DMS153 treated with DMSO at 0.1 percent for 48 hours (cell line): ENCODE data around the gene LPAR4.
"Not testable (repeated sequence)": the region's sequence is repeated elsewhere in the genome, so short reads cannot be mapped to it uniquely, and the experiment has no call there.

Experiments used
- DNase-seq: peaks from one replicate; lab custom pipeline; 2025; ENCODE audit not compliant: unreplicated experiment; lab: John Stamatoyannopoulos, UW

LPAR4 gene

GRCh38 chrX:78747489-78747888 is at the start of gene LPAR4:
LPAR4 (plus strand) TSS chrX:78747720; CDS start chrX:78754870, 7,150 bp downstream.
- DNase-seq: no peak

DNA sequence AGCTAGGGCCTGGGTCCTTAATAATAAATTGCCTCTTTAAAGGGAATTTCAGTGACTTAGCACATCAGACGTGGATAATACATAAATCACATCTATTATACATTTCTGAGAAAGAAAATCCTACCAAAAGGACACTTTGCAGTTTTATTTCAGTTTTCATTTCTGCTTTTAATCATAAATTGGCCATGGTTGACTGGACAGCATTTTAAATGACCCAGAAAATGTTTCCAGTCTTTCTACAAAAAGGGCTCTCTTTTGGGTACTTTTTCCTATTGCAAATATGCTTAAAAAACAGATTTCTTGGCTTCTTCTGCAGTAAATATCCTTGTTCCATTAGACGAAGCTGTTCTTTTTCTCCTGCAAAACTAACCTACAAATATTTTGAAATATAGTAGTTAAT is 41.4 kb upstream of the LPAR4 start:
- no peak for DNase-seq

DNA sequence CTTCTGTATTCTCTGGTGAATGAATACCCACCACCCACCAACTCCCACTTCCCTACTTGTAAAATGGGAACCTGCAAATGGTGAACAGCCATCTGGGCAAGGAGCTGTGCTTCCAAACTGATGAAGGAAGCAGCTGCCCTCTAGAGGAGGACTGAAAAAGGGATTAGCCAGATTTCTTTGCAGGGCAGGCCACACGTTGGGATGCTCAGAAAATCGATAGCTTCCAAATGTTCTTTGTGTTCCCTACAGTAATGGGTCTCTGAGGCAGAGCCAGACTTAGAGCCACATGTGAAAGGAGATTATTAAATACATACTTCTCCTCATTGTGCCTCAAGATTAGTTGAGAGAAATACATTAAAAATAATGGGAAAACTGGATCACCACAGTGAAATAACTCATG is 39.3 kb upstream of the LPAR4 start:
- DNase-seq: no peak

DNA sequence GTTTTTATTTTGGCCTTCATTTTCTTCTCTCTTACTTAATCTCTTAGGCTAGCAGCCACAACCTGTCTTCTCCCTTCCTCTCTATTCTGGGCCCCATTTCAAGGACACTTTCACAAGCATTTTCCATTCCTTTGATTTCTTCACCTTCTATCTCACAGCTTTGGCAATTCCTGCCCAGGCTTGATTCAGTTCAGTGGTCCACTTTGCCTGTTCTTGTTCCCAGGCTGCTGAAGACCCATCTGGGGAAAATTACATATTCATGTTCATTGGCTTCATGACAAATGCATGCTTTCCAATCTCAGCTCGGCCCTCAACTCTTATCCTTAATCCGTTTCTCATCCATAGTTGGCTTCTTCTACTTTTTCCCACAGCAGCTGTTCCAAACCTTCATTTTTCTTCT is 38.7 kb upstream of the LPAR4 start:
- no peak for DNase-seq

GRCh38 chrX:78710171-78710570 is 37.3 kb upstream of the LPAR4 start:
- no peak for DNase-seq

DNA sequence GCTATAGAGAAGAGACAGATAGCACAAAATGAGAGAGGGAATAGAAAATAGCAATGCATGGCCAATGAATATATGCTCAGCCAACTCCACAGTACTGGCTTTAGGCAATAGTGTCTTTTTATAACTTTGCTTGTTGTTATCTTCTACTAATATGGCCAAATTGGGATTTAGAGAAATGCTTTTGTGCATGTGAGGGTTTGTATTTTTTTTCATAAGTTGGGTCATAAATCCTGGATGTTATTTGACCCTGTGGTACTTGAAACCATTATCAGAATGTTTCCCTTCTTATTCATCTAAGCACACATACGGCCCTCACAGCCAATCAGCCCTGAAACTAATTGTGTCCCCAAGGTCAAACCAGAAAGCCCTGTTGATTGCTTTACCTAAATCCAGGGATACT is 35.2 kb upstream of the LPAR4 start:
- no peak for DNase-seq

GRCh38 chrX:78725287-78725686 is 22.2 kb upstream of the LPAR4 start:
- DNase-seq: no peak

- DNase-seq: no peak
Measured at GRCh38 chrX:78746496-78746895, 1.0 kb upstream of the LPAR4 start.

GRCh38 chrX:78747971-78748370 is 451 bp downstream of the LPAR4 start:
- no peak for DNase-seq

GRCh38 chrX:78748846-78749245 is 1.3 kb downstream of the LPAR4 start:
- no peak for DNase-seq

DNA sequence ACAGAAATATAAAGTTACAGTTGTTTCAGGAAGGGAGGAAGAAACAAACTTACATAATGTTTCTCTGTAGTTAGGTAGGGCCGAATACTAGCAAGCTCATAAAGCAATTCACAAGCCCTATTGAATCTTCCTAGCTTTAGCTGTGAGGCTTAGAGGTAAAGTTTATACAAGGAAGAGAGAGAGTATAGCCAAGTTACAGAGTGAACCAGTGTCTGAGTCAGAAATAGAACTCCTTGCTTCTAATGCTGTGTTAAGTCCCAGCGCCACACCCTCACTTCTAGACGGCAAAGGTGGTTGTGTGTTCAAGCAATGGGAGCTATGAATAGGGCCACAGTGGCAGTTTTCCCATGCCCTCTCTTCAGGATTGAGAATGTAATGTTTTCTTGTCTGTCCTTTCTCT is 6.1 kb downstream of the LPAR4 start:
- DNase-seq: no peak

- DNase-seq: no peak
Measured at GRCh38 chrX:78754917-78755316, 7.4 kb downstream of the LPAR4 start.

DNA sequence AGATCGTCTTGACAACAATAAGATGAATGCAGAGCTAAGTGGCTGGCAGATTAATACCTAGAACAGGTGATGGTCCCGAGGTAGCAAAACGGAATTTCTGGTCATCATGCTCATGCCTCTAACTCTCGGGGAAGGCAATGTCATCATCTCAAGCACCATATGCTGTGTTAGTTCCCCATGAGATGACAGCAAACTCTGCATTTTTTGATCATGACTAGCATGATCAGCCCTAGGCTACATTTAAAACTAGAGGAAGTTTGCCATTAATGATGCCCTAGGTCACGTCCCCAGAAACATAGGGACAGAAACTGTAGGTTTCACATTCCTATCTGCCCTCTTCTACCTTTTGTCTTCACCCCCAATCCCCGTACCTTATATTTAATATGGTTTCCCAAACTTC is 11.6 kb downstream of the LPAR4 start:
- no peak for DNase-seq

DNA sequence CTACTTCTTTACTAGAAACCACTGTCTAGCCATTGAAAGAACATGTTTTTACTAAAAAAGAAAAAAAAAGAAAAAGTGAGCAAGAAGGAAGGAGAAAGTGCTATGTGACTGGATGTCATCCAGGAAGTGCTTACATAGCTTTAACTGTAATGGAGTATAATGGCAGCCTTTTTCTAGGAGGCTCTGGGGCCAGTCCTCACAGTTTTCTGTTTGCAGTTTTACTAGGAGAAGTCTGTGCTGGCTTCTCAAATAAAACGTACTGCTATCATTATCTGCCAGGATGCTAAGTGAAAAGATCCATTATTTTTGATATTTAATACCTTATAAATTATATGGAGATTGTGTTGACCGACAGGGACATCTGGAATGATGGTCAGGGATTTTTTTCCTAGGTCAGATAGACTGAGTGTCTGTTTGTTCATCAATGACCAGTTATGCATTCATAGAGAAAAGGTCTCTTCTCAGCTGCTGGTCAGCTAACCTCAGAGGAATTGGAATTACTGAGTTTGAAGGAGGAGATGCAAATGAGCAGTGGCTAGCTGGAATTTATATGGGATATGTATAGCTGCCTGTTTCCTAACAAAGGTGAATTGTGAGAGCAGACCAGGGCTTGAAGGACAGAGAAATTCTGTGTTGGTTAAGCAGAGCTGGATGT is 21.7 kb downstream of the LPAR4 start:
- no peak for DNase-seq

DNA sequence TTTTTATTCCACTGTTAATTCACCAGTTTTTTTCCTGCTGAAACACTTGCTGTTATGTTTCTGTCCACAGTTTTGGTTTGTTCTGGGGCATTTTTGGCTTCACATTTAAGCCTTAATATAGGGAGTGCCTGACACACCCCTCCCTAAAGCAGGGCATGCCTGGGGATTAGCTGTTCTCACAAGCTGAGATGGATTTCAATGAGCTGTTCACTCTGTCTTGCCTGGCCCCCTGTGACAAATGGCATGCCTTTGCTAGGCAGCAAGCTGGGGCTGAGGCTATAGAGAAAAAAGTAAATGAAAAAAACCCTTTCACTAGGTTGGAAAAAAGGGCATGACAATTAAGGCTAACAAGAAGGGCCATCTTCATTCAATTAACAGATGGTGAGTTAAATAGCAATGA is 22.4 kb downstream of the LPAR4 start:
- no peak for DNase-seq

DNA sequence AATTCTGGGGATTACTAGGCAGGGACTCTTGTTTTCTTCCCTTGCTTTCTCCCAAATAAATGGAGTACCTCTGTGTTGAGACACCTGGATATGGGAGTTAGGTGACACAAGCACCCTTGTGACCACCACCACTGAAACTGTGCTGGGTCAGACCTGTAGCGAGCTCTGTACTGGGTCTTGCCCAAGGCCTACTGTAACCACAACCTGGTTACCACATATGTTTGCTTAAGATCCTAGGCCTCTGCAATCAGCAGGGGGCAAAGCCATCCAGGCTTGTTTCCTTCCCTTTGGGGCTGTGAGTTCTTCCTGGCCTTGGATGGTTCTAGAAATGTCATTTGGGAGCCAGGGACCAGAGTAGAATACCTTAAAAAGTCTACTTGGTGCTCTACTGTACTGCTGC is 49.4 kb downstream of the LPAR4 start:
- DNase-seq: no peak

- DNase-seq: no peak
Measured at GRCh38 chrX:78800114-78800513, 52.6 kb downstream of the LPAR4 start.

DNA sequence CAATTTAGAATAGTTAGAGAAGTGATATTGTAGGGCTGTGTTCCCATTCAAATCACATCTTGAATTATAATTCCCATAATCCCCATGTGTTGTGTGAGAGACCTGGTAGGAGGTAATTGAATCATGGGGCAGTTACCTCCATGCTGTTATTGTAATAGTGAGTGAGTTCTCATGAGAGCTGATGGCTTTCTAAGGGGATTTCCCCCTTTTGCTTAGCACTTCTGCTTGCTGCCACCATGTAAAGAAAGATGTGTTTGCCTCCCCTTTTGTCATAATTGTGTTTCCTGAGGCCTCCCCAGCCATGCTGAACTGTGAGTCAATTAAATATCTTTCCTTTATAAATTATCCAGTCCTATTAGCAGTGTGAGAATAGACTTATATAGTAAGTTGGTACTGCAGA is 53.2 kb downstream of the LPAR4 start:
- no peak for DNase-seq

DNA sequence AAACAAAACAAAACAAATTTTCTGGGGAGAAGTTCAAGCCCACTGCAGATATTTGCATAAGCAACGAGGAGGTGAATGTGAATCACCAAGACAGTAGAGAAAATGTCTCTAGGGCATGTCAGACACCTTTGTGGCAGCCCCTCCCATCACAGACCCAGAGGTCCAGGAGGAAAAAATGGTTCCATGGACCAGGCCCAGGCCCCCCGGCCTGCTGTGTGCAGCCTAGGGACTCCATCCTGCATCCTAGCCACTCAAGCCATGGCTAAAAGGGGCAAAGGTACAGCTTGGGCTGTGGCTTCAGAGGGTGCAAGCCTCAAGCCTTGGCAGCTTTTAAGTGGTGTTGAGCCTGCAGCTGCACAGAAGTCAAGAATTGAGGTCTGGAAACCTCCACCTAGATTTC is 54.0 kb downstream of the LPAR4 start:
- DNase-seq: no peak

DNA sequence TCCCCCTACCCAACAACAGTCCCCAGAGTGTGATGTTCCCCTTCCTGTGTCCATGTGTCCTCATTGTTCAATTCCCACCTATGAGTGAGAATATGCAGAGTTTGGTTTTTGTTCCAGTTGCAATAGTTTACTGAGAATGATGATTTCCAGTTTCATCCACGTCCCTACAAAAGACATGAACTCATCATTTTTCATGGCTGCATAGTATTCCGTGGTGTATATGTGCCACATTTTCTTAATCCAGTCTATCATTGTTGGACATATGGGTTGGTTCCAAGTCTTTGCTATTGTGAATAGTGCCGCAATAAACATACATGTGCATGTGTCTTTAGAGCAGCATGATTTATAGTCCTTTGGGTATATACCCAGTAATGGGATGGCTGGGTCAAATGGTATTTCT is 55.0 kb downstream of the LPAR4 start:
- DNase-seq: not testable (repeated sequence)
